GM19043 (cell line): ENCODE measurements around the gene CLN3.
"Not testable (repeated sequence)": the region's sequence is repeated elsewhere in the genome, so short reads cannot be mapped to it uniquely, and the experiment has no call there.

Source experiments
- ATAC-seq: cut with Tn5 transposase; IDR thresholded peaks from one replicate; pipeline ENCODE4 v1.9.1; 2021; ENCODE audit warnings: low read depth; ENCODE audit not compliant: unreplicated experiment

Gene CLN3

DNA sequence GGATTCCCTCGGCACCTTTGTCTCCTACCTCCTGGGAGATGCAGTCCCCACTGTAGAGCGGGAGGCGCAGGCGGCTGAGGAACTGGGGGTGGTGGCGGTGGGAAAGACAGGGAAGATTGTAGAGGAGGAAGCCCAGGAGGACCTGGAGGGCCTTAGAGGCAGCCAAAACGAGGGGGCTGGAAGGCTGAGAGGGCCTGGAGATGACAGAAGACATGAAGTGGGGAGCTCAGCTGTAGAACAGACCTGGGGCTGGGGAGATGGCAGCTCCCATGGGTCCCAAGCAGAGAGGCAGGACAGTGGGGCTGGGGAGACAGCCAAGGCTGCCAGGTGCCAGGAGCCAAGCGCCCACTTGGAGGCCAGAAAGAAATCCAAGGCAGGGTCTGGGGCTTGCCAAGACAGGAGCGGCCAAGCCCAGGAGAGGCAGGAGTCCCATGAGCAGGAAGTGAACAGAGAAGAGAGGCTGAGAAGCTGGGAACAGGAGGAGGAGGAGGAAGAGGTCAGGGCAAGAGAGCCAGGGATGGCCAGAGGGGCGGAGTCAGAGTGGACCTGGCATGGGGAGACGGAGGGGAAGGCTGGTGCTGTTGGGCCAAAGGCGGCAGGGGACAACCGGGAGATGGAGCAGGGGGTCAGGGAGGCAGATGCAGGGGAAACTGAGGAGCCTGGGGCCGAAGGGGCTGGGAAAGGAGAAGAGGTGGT, 3.4 kb upstream of the CLN3 start:
- ATAC-seq, result no peak

DNA sequence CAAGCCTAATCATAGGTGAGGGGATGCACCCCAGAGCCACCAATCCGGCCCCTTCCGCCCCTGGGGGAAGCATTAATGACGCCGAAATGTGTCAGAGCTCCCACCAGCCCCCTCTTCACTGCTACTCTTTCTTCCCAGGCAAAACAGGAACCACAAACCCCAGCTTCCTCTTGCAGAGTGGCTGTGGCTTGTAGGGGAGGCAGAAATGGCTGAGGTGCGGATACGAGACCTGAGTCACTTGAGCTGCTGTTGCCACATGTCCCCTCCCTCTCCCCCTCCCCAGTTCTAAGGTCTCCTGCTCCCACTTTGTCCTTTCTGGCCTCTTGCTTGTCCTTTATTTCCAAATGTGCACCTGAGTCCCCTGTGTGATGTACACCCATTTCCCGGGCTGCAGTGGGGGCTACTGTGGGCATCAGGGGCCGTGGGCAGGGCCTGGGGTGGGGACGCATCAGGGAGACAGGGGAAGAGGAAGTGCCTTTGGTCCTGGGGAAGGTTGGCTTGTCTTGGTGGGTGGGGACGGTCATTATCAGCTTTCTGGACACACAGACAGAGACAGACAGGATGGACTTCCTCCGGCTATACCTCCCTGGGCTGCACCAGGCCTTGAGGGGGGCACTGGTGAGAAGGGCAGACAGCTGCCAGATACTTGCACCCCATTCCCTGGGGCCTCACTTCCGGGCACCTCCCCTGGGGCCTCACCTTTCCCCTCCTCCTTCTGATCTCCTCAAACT, 2.4 kb upstream of the CLN3 start, which contains the start of gene APOBR:
APOBR (plus strand) TSS at position 523 of the 731 bp plus-strand sequence; CDS start at position 562, 39 bp downstream.
- no peak for ATAC-seq

DNA sequence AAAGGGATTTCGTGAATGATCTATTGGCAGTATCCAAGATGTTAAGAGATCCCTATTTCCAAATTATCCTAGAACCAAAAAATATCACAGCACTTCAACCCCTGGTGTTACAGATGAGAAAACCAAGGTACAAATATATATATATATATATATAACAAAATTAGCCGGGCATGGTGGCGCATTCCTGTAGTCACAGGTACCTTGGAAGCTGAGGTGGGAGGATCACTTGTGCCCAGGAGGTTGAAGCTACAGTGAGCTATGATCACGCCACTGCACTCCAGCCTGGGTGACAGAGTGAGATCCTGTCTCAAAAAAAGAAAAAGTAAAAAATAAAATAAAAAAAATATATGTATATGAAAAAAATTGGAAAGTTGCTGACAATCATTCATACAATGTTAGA, 637 bp upstream of the CLN3 start:
- no peak for ATAC-seq

DNA sequence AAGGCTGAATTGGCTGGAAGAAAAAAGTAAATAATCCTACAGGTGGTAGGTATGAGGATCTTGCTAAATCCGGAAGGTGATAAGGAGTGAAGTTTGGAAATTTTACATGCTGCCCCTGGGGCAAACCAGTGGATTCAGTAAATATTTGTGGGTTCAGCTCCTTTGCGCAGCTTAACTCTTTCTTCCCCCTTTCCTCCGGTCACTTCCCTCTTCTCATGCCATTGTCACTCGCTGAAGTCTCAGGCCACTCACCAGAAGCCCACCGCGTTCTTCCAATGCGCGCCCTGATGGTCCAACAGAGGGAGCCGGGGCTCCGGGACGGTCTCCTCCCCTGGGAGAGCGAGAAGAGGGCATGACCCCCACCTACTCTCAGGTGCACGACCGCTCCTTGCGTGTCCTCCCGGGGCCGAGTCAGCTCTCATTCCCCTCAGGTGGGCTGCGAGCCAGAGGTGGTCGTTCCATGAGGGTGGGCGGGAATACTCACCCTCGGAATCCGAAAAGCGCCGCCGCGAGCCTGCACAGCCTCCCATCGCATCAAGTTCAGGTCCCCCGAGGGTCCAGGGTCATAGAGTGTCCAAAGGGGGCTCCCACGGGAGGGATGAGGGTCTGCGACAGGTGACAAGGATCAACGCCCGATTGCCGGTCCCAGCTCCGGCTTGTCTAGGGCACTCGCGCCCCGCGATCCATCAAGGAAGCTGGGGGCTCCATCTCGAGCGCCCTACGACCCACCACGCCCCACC, 474 bp downstream of the CLN3 start:
- no peak for ATAC-seq

DNA sequence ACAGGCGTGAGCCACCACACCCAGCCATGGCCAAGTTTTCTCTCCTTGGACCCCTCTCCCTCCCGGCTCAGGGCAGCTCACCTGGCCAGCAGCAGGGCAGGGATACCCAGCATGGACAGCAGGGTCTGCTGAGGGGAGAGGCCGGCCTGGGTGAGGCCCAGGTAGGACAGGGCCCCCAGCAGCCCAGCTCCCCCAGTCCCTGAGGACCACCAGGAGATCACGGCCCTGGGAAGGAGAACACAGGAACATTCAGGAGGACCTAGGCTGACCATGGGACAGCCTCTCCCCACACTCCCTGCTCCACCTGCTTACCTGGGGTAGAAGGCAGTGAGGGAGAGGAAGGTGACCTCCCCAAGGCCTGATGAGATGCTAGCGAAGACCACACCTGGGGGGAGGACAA, 5.6 kb downstream of the CLN3 start:
- no peak for ATAC-seq

DNA sequence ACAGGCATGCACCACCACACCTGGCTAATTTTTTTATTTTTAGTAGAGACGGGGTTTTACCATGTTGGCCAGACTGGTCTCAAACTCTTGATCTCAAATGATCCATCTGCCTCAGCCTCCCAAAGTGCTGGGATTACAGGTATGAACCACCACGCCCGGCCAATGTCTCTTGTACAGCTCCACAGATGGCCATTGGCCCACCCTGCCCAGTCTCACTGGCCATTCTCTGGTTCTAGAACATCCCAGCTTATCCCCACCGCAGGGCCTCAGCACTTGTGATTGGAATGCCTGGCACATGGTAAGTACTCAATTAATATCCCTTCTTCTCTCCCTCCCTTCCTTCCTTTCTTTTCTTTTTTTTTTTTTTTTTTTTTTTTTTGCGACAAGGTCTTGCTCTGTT, 8.5 kb downstream of the CLN3 start:
- ATAC-seq, result not testable (repeated sequence)

DNA sequence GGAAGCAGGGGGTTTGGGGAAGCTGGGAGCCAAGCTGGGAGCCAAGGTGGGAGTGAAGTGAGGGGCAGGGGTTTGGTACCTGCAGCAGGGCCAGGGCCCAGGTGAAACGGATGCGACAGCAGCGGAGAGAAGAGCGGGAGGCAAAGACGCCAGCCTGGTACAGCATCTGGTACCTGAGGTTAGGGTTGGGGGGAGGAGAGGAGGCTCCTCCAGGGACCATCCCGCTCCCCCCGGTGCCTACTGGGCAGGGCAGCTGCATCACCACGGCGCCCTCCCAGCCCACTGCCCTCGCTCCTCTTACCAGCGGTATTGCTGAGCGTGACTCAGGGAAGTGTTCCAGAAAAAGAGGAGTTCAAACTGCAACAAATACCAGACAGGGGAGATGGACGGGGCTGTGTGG, 9.8 kb downstream of the CLN3 start:
- ATAC-seq, result no peak

DNA sequence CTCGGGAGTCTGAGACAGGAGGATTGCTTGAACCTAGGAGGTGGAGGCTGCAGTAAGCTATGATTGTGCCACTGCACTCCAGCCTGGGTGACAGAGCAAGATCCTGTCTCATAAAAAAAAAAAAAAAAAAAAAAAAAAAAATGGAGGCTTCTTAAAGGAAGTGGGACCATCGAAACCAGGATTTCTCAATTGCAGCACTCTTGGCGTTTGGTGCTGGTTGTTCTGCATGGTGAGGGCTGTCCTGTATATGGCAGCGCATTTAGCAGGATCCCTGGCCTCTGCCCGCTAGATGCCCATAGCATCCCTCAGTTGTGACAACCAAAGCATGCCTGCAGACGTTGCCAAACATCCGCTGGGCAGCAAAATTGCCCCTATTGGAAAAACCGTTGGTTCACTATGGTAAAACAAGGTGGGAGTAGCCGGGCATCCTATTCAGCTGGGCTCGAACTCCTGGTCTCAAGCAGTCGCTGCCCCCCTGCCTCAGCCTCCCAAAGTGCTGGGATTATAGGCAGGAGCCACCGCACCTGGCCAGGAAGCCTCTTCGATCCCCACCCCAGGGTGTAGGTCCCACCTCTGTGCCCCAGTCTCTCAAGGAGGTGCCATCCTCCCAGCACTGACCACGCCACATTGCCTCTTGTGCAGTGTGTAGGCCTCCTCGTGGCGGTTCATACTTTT, 13.2 kb downstream of the CLN3 start:
- no peak for ATAC-seq

DNA sequence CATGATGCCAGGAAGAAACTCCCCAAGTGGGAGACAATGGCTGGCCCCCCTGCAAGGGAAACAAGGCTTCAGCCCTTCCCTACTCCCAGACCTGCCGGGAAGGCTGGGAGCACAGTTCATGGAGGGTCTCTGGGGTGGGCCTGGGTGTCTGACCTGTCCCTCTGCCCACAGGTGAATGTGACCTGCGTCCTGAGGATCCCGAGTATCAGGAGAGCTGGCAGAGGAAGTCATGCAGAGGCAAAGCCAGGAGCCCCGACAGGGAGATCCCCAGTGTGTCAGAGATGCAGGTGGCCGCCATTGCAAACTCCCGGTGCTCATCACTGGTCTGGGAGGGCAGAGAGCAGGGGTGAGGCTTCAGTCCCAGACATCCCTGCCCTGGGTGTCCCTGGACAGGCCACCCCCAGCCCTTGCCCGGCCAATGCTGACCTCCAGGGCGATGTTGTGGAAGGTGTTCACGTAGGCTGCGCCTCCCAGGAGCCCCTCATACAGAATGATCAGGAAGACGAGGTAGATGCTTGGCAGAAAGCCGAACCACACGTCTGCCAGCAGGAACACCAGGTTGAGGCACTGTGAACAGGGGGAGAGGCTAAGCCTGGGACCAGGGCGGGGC, 14.5 kb downstream of the CLN3 start:
- ATAC-seq, result no peak

DNA sequence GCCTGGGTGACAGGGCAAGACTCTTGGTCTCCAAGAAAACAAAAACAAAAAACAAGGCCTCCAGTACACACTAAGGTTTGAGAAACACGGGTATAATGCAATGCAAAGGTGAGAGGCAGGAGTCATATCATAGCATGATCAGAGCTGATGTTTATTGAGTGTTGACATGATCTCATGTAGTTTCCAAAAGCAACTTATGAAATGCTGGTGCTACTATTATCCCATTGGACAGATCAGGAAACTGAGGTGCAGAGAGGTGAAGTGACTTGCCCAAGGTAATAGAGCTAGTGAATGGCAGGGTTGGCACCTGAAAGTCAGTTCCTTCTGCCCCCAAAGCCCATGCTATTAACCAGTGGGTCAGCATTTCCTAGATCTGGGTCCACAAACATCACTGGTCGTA, 16.7 kb downstream of the CLN3 start:
- no peak for ATAC-seq

DNA sequence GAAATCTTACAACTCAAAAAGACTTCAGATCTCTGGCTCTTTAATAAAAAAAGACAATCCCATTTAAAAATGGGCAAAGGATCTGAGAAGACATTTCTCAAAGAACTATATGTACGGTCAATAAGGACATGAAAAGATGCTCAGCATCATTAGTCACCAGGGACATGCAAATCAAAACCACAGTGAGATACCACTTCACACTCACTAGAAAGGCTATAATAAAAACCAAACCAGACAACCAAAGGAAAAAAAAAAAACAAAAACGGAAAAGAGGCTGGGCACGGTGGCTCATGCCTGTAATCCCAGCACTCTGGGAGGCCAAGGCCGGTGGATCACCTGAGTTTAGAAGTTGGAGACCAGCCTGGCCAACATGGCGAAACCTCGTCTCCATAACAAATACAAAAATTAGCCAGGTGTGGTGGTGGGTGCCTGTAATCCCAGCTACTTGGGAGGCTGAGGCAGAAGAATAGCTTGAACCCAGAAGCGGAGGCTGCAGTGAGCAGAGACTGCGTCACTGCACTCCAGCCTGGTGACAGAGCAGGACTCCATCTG, 18.1 kb downstream of the CLN3 start:
- no peak for ATAC-seq

DNA sequence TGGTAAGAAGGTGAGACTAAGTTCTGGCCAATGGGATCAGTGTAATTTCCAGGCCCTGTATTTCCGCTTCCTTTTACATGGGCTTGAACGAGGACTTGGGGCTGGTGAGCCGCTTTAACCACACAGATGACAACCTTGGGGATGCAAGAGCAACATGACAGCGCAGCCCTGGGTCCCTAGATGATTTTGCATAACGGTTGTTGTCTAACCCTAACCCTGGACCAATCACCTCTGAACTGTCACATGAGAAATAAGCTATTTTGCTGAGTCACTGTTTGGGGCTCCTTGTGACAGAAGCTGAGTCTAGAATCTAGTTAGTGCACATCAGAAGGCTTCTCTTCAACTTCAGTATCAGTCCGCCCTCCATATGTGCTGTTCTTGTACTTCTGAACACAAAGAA, 44.8 kb downstream of the CLN3 start:
- not testable (repeated sequence) for ATAC-seq

DNA sequence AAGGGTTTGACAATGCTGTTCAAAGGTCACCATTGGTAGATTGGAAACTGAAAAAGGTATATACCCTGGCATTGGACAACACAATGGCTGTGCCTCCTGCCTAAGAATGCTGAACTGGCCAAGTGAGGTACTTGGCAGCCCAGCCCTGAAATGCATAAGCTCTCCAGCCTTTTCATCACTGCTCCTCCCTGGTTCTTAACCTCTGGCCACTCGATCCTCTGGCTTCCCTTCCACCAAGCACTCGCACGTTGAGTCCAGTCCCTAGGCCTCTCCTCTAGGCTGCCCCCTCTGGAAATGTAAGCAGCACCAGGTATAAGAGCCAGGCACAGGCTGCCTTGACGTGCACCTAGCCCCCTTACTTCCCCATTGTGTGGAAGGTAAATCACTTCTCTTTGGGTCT, 45.5 kb downstream of the CLN3 start:
- ATAC-seq, result not testable (repeated sequence)

DNA sequence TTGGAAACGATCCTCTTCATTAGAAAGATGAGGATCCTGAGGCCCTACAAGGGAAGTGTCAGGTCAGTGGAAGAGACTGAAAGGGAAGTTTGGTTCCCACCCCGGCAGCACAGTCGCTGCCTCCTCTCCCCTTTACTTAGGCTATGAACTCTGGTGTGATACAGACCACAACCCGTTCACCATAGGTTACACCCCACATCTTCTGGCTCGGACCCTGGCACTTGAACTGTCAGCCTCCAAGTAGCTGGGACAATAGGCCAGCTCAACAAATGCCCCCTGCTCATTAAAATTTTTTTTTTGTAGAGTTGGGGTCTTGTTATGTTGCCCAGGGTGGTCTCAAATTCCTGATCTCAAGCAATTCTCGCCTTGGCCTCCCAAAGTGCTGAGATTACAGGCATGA, 47.9 kb downstream of the CLN3 start:
- ATAC-seq, result not testable (repeated sequence)

DNA sequence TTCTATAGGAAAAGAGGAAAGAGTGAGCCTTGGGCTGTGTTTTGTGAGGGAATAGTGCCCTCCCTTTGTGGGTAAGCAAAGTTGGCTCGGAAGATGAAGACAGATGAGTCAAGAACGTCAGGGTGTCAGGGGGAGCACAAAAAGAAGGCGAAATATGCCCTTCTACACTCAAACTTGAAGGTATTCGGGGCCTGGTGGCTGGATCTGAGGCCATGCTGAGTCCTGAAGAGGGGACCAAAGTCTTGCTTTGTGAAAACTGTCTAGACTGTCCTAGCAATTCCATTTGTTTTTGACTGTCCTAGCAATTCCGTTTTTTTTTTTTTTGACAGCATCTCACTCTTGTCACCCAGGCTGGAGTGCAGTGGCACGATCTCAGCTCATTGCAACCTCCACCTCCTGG, 53.0 kb downstream of the CLN3 start:
- not testable (repeated sequence) for ATAC-seq

DNA sequence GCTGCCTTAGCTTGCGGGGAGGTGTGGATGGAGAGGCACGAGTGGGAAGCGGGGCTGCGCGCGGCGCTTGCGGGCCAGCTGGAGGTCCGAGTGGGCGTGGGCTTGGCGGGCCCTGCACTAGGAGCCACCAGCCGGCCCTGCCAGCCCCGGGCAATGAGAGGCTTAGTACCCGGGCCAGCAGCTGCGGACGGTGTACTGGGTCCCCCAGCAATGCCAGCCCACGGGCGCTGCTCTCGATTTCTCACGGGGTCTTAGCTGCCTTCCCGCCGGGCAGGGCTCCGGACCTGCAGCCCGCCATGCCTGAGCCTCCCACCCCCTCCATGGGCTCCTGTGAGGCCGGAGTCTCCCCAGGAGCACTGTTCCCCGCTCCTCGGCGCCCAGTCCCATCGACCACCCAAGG, 56.5 kb downstream of the CLN3 start:
- not testable (repeated sequence) for ATAC-seq
